ENCODE measurements around the gene TFDP1. TPM values are rescaled to one million over a fixed set of nuclear protein-coding genes. Genes with fewer than 3 reads are reported as not detected.
"Not testable (repeated sequence)": the region's sequence is repeated elsewhere in the genome, so short reads cannot be mapped to it uniquely, and the experiment has no call there.

TFDP1 gene
- polyA plus RNA-seq, 1 donor = 68.0 TPM

- Histone ChIP-seq H3K4me1 (ENCODE audit: control insufficient read depth, insufficient read depth, low read length) (peaks cover 3% of the 10 kb centered on the region), H3K4me3 (ENCODE audit: low read length) (no peak overlapping the region), H3K36me3 (ENCODE audit: control insufficient read depth, insufficient read depth, low read length) (no peaks in the 10 kb centered on the region), H3K27me3 (ENCODE audit: control insufficient read depth, insufficient read depth, low read length) (no peaks in the 10 kb centered on the region), H3K9me3 (ENCODE audit: control insufficient read depth, low read depth, low read length) (no peaks in the 10 kb centered on the region), H3K27ac (ENCODE audit: low read length) (no peak overlapping the region)
- no CpG with 5 or more reads among the region's 56 CpGs for whole genome bisulfite sequencing (ENCODE audit: insufficient coverage, low lambda C conversion rate)
- DNase-seq = no peak
Observed at GRCh38 chr13:113559901-113560644, 24.5 kb upstream of the TFDP1 start.

GRCh38 chr13:113560645-113561416 is 23.7 kb upstream of the TFDP1 start:
- Histone ChIP-seq H3K27ac (ENCODE audit: low read length) (no peak overlapping the region), H3K9me3 (ENCODE audit: control insufficient read depth, low read depth, low read length) (no peaks in the 10 kb centered on the region), H3K36me3 (ENCODE audit: control insufficient read depth, insufficient read depth, low read length) (no peaks in the 10 kb centered on the region), H3K4me1 (ENCODE audit: control insufficient read depth, insufficient read depth, low read length) (peaks cover 3% of the 10 kb centered on the region), H3K4me3 (ENCODE audit: low read length) (no peak overlapping the region), H3K27me3 (ENCODE audit: control insufficient read depth, insufficient read depth, low read length) (no peaks in the 10 kb centered on the region)
- 100% methylated on average over 1 of the region's 18 CpGs for WGBS (ENCODE audit: insufficient coverage, low lambda C conversion rate)
- no peak for DNase-seq

- Histone ChIP-seq H3K9me3 (ENCODE audit: control insufficient read depth, low read depth, low read length) (no peaks in the 10 kb centered on the region), H3K27ac (ENCODE audit: low read length) (no peak overlapping the region), H3K27me3 (ENCODE audit: control insufficient read depth, insufficient read depth, low read length) (no peaks in the 10 kb centered on the region), H3K4me1 (ENCODE audit: control insufficient read depth, insufficient read depth, low read length) (peaks cover 3% of the 10 kb centered on the region), H3K36me3 (ENCODE audit: control insufficient read depth, insufficient read depth, low read length) (no peaks in the 10 kb centered on the region), H3K4me3 (ENCODE audit: low read length) (no peak overlapping the region)
- no CpG with 5 or more reads among the region's 19 CpGs for WGBS (ENCODE audit: insufficient coverage, low lambda C conversion rate)
- no peak for DNase-seq
Observed at GRCh38 chr13:113561417-113562084, 23.0 kb upstream of the TFDP1 start.

GRCh38 chr13:113562085-113562749 is 22.3 kb upstream of the TFDP1 start:
- H3K4me1 ChIP-seq (ENCODE audit: control insufficient read depth, insufficient read depth, low read length) = peaks cover 3% of the 10 kb centered on the region
- no peak overlapping the region for H3K27ac ChIP-seq (ENCODE audit: low read length)
- H3K27me3 ChIP-seq (ENCODE audit: control insufficient read depth, insufficient read depth, low read length) = no peaks in the 10 kb centered on the region
- no peaks in the 10 kb centered on the region for H3K36me3 ChIP-seq (ENCODE audit: control insufficient read depth, insufficient read depth, low read length)
- WGBS (ENCODE audit: insufficient coverage, low lambda C conversion rate) = no CpG with 5 or more reads among the region's 14 CpGs
- peak; percentile 50 to 62 for DNase-seq
- H3K4me3 ChIP-seq (ENCODE audit: low read length) = no peak overlapping the region
- H3K9me3 ChIP-seq (ENCODE audit: control insufficient read depth, low read depth, low read length) = no peaks in the 10 kb centered on the region

- Histone ChIP-seq H3K27me3 (ENCODE audit: control insufficient read depth, insufficient read depth, low read length) (no peaks in the 10 kb centered on the region), H3K4me1 (ENCODE audit: control insufficient read depth, insufficient read depth, low read length) (peaks cover 3% of the 10 kb centered on the region), H3K36me3 (ENCODE audit: control insufficient read depth, insufficient read depth, low read length) (no peaks in the 10 kb centered on the region), H3K27ac (ENCODE audit: low read length) (no peak overlapping the region), H3K4me3 (ENCODE audit: low read length) (no peak overlapping the region), H3K9me3 (ENCODE audit: control insufficient read depth, low read depth, low read length) (no peaks in the 10 kb centered on the region)
- no peak for DNase-seq
- no CpG with 5 or more reads among the region's 7 CpGs for WGBS (ENCODE audit: insufficient coverage, low lambda C conversion rate)
Observed at GRCh38 chr13:113562844-113563243, 21.7 kb upstream of the TFDP1 start.

GRCh38 chr13:113563511-113563910 is 21.0 kb upstream of the TFDP1 start:
- not testable (repeated sequence) for H3K4me3 ChIP-seq (ENCODE audit: low read length); H3K9me3 ChIP-seq (ENCODE audit: control insufficient read depth, low read depth, low read length); DNase-seq; H3K36me3 ChIP-seq (ENCODE audit: control insufficient read depth, insufficient read depth, low read length); H3K27me3 ChIP-seq (ENCODE audit: control insufficient read depth, insufficient read depth, low read length); H3K27ac ChIP-seq (ENCODE audit: low read length); H3K4me1 ChIP-seq (ENCODE audit: control insufficient read depth, insufficient read depth, low read length)
- 100% methylated on average over 2 of the region's 4 CpGs for WGBS (ENCODE audit: insufficient coverage, low lambda C conversion rate)

GRCh38 chr13:113564331-113565023 is 20.1 kb upstream of the TFDP1 start:
- H3K27me3 ChIP-seq (ENCODE audit: control insufficient read depth, insufficient read depth, low read length) = no peaks in the 10 kb centered on the region
- no peaks in the 10 kb centered on the region for H3K36me3 ChIP-seq (ENCODE audit: control insufficient read depth, insufficient read depth, low read length)
- no peak for DNase-seq
- H3K4me3 ChIP-seq (ENCODE audit: low read length) = no peak overlapping the region
- peaks cover 3% of the 10 kb centered on the region for H3K4me1 ChIP-seq (ENCODE audit: control insufficient read depth, insufficient read depth, low read length)
- H3K9me3 ChIP-seq (ENCODE audit: control insufficient read depth, low read depth, low read length) = no peaks in the 10 kb centered on the region
- no peak overlapping the region for H3K27ac ChIP-seq (ENCODE audit: low read length)
- WGBS (ENCODE audit: insufficient coverage, low lambda C conversion rate) = no CpG with 5 or more reads among the region's 17 CpGs

- no peaks in the 10 kb centered on the region for H3K27me3 ChIP-seq (ENCODE audit: control insufficient read depth, insufficient read depth, low read length)
- H3K27ac ChIP-seq (ENCODE audit: low read length) = no peak overlapping the region
- no peak overlapping the region for H3K4me3 ChIP-seq (ENCODE audit: low read length)
- no peaks in the 10 kb centered on the region for H3K36me3 ChIP-seq (ENCODE audit: control insufficient read depth, insufficient read depth, low read length)
- H3K4me1 ChIP-seq (ENCODE audit: control insufficient read depth, insufficient read depth, low read length) = peaks cover 3% of the 10 kb centered on the region
- WGBS (ENCODE audit: insufficient coverage, low lambda C conversion rate) = 90% methylated on average over 2 of the region's 26 CpGs
- no peaks in the 10 kb centered on the region for H3K9me3 ChIP-seq (ENCODE audit: control insufficient read depth, low read depth, low read length)
- no peak for DNase-seq
Observed at GRCh38 chr13:113565526-113566226, 18.9 kb upstream of the TFDP1 start.

GRCh38 chr13:113566227-113566561 is 18.4 kb upstream of the TFDP1 start:
- Histone ChIP-seq H3K9me3 (ENCODE audit: control insufficient read depth, low read depth, low read length) (no peaks in the 10 kb centered on the region), H3K4me3 (ENCODE audit: low read length) (no peak overlapping the region), H3K27ac (ENCODE audit: low read length) (no peak overlapping the region), H3K4me1 (ENCODE audit: control insufficient read depth, insufficient read depth, low read length) (peaks cover 3% of the 10 kb centered on the region), H3K27me3 (ENCODE audit: control insufficient read depth, insufficient read depth, low read length) (no peaks in the 10 kb centered on the region), H3K36me3 (ENCODE audit: control insufficient read depth, insufficient read depth, low read length) (no peaks in the 10 kb centered on the region)
- WGBS (ENCODE audit: insufficient coverage, low lambda C conversion rate) = no CpG with 5 or more reads among the region's 17 CpGs
- DNase-seq = no peak
